Aorta (tissue), 5 donors: Measurements from ENCODE around the gene ZNF800. TPM values are rescaled to one million over a fixed set of nuclear protein-coding genes. Genes with fewer than 3 reads are reported as not detected.

Source experiments
- ATAC-seq: fragments of 200-7000 bp; cut with Tn5 transposase; one replicate; pipeline ENCODE4 v1.9.1; 2022; ENCODE audit warnings: moderate library complexity; ENCODE audit not compliant: low FRiP score
- DNase-seq, 2 donors: peaks; one replicate each; pipeline ENCODE4 v3.0.0-alpha.2; 2020
- H3K27ac ChIP-seq, 2 donors: one replicate each; pipeline ENCODE4 v1.5.1; 2013; ENCODE audit warnings: low read length in 2 of 2, mild to moderate bottlenecking in 2 of 2, moderate library complexity in 2 of 2, control low read depth in 1 of 2, inconsistent platforms in 1 of 2, low read depth in 1 of 2
- H3K27me3 ChIP-seq, 2 donors: one replicate each; pipeline ENCODE4 v1.6.1; 2013; ENCODE audit warnings: control low read depth in 1 of 2, low read length in 1 of 2, mild to moderate bottlenecking in 1 of 2, moderate library complexity in 1 of 2; ENCODE audit not compliant: insufficient read depth in 2 of 2, control insufficient read depth in 1 of 2
- H3K36me3 ChIP-seq, 2 donors: one replicate each; pipeline ENCODE4 v1.6.1; 2013; ENCODE audit warnings: control low read depth in 1 of 2, low read length in 1 of 2, mild to moderate bottlenecking in 1 of 2; ENCODE audit not compliant: insufficient read depth in 2 of 2, control insufficient read depth in 1 of 2
- H3K4me1 ChIP-seq, 2 donors: one replicate each; pipeline ENCODE4 v1.6.1; 2013; ENCODE audit warnings: low read length in 2 of 2, control low read depth in 1 of 2, mild to moderate bottlenecking in 1 of 2, moderate library complexity in 1 of 2; ENCODE audit not compliant: insufficient read depth in 2 of 2, control insufficient read depth in 1 of 2
- H3K4me3 ChIP-seq, 2 donors: one replicate each; pipeline ENCODE4 v1.5.1; 2013; ENCODE audit warnings: low read length in 2 of 2, control low read depth in 1 of 2, mild to moderate bottlenecking in 1 of 2
- H3K9me3 ChIP-seq: one replicate; pipeline ENCODE4 v1.6.1; 2013; ENCODE audit warnings: mild to moderate bottlenecking, low read length; ENCODE audit not compliant: control insufficient read depth
- WGBS, 2 donors: extraction: QIAGEN DNeasy Blood & Tissue Kit; methylation state at CpG; one replicate each; pipeline ENCODE4 v1.1.7; 2013; 5-methylcytosine and 5-hydroxymethylcytosine counted together
- intact Hi-C, 2 donors: fragments of 100-400 bp; cut with DNase I; formaldehyde crosslinking; loops; one replicate each; pipeline versions ENCODE4 v1.14.2 to v1.15.0; 2022
- polyA plus RNA-seq, 2 donors: library from polyadenylated mRNA; stranded (reverse); fragments of 200-250 nt; gene quantifications; one replicate each; pipeline ENCODE4 v1.2.3, GENCODE V29; 2013
- total RNA-seq, 2 donors: library from RNA; stranded (reverse); fragmentation: NEBNext Ultra II Directional; extraction: Animal tissue kit (Norgen Biotek cat#: 25700); gene quantifications; one replicate each; pipeline ENCODE4 v1.2.1, GENCODE V29; 2021
- donor health status: healthy with polysubstance abuse.
- donor health status: Bipolar disorder and iron deficiency.
- donor health status: DM: no; HTN: no; CAD: no.
- donor health status: DM: no; HTN: no; CAD: no.
- donor health status: DM: yes; HTN: yes; CAD: no.

The ZNF800 gene
- total and polyA plus RNA-seq, 4 donors = 3.4 to 46.8 (median 23.8) TPM

- H3K9me3 ChIP-seq = no peaks in the 10 kb centered on the region
- 57 to 64% methylated on average over 7 of the region's 7 CpGs for WGBS, 2 donors
- intact Hi-C loops = no loop called here
- no peak overlapping the region for H3K27ac ChIP-seq
- DNase-seq (no peak), ATAC-seq (no peak)
- no peak overlapping the region for H3K4me3 ChIP-seq
- no peaks in the 10 kb centered on the region for H3K4me1 ChIP-seq
- H3K27me3 ChIP-seq = no peaks in the 10 kb centered on the region
- no peaks in the 10 kb centered on the region for H3K36me3 ChIP-seq
Observed at GRCh38 chr7:127322832-127323493, 69.5 kb downstream of the ZNF800 start.

GRCh38 chr7:127322351-127322750, 70.2 kb downstream of the ZNF800 start:
- 55 to 64% methylated on average over 5 of the region's 5 CpGs for WGBS, 2 donors
- H3K4me3 ChIP-seq = no peak overlapping the region
- no peaks in the 10 kb centered on the region for H3K4me1 ChIP-seq
- intact Hi-C loops = no loop called here
- no peaks in the 10 kb centered on the region for H3K9me3 ChIP-seq
- ATAC-seq (no peak), DNase-seq (no peak)
- no peak overlapping the region for H3K27ac ChIP-seq
- H3K27me3 ChIP-seq = no peaks in the 10 kb centered on the region
- H3K36me3 ChIP-seq = no peaks in the 10 kb centered on the region

- intact Hi-C loops = no loop called here
- Histone ChIP-seq H3K27ac (no peak overlapping the region), H3K4me1 (no peaks in the 10 kb centered on the region), H3K4me3 (no peak overlapping the region), H3K36me3 (no peaks in the 10 kb centered on the region), H3K27me3 (no peaks in the 10 kb centered on the region), H3K9me3 (no peaks in the 10 kb centered on the region)
- DNase-seq (no peak), ATAC-seq (no peak)
- 80 to 85% methylated on average over 4 of the region's 4 CpGs for WGBS, 2 donors
Observed at GRCh38 chr7:127320974-127321373, 71.5 kb downstream of the ZNF800 start.

Other genes starting within 250 kb of the ZNF800 start
- gene GRM8, start 139.8 kb downstream of the ZNF800 start, total RNA-seq = not detected
- under 1 TPM in 1 of 2 donors, not detected in 1; 0.20 TPM for gene GRM8, start 139.8 kb downstream of the ZNF800 start, polyA plus RNA-seq
- gene GCC1, start 192.9 kb upstream of the ZNF800 start, total RNA-seq = 10 to 100 TPM; 13.1 to 13.6 TPM
- gene GCC1, start 192.9 kb upstream of the ZNF800 start, polyA plus RNA-seq = 1 to 10 TPM; 5.5 to 7.3 TPM
- gene ARF5, start 195.7 kb upstream of the ZNF800 start, total RNA-seq = 10 to 100 TPM; 91.6 to 92.9 TPM
- gene ARF5, start 195.7 kb upstream of the ZNF800 start, polyA plus RNA-seq = 100 to 1,000 TPM; 158 to 171 TPM
- gene FSCN3, start 201.0 kb upstream of the ZNF800 start, total RNA-seq = 1 to 10 TPM; 1.0 to 1.6 TPM
- gene FSCN3, start 201.0 kb upstream of the ZNF800 start, polyA plus RNA-seq = not detected
- not detected for gene PAX4, start 225.4 kb upstream of the ZNF800 start, total RNA-seq
- gene PAX4, start 225.4 kb upstream of the ZNF800 start, polyA plus RNA-seq = not detected